GM21515 (cell line): ENCODE measurements around the gene PRAMEF13.
"Not testable (repeated sequence)": the region's sequence is repeated elsewhere in the genome, so short reads cannot be mapped to it uniquely, and the experiment has no call there.

Experiments used
- ATAC-seq: cut with Tn5 transposase; IDR thresholded peaks from one replicate; pipeline ENCODE4 v1.9.1; 2021; ENCODE audit not compliant: unreplicated experiment

PRAMEF13 gene

GRCh38 chr1:13201309-13201708 lies at the start of gene PRAMEF13:
Gene PRAMEF13 (minus strand): TSS chr1:13201409. CDS start chr1:13199589, 1,820 bp downstream.
- not testable (repeated sequence) for ATAC-seq

GRCh38 chr1:13247122-13247521 lies 45.9 kb upstream of the PRAMEF13 start:
- ATAC-seq: not testable (repeated sequence)

- ATAC-seq: not testable (repeated sequence)
Observed at GRCh38 chr1:13246554-13246871, 45.3 kb upstream of the PRAMEF13 start.

GRCh38 chr1:13245841-13246553 lies 44.8 kb upstream of the PRAMEF13 start:
- ATAC-seq: not testable (repeated sequence)

GRCh38 chr1:13243536-13244263 lies 42.5 kb upstream of the PRAMEF13 start:
- not testable (repeated sequence) for ATAC-seq

- ATAC-seq: not testable (repeated sequence)
Observed at GRCh38 chr1:13239633-13240032, 38.4 kb upstream of the PRAMEF13 start.

- ATAC-seq: not testable (repeated sequence)
Observed at GRCh38 chr1:13237572-13237971, 36.4 kb upstream of the PRAMEF13 start.

GRCh38 chr1:13234057-13234456 lies 32.8 kb upstream of the PRAMEF13 start:
- ATAC-seq: not testable (repeated sequence)

GRCh38 chr1:13232056-13232455 lies 30.8 kb upstream of the PRAMEF13 start:
- ATAC-seq: not testable (repeated sequence)

GRCh38 chr1:13231061-13231750 lies 30.0 kb upstream of the PRAMEF13 start:
- not testable (repeated sequence) for ATAC-seq

- not testable (repeated sequence) for ATAC-seq
Observed at GRCh38 chr1:13230601-13231000, 29.4 kb upstream of the PRAMEF13 start.

GRCh38 chr1:13230096-13230495 lies 28.9 kb upstream of the PRAMEF13 start:
- ATAC-seq: not testable (repeated sequence)

- no peak for ATAC-seq
Observed at GRCh38 chr1:13228343-13228781, 27.2 kb upstream of the PRAMEF13 start.

- ATAC-seq: not testable (repeated sequence)
Observed at GRCh38 chr1:13227271-13228055, 26.3 kb upstream of the PRAMEF13 start.

- ATAC-seq: not testable (repeated sequence)
Observed at GRCh38 chr1:13225675-13226204, 24.5 kb upstream of the PRAMEF13 start, which contains the start of gene PRAMEF18. Gene PRAMEF18 (minus strand): TSS chr1:13226154. CDS start chr1:13226106, 48 bp downstream.

GRCh38 chr1:13224480-13225060 lies 23.4 kb upstream of the PRAMEF13 start:
- ATAC-seq: no peak

GRCh38 chr1:13222788-13223187 lies 21.6 kb upstream of the PRAMEF13 start:
- ATAC-seq: not testable (repeated sequence)

GRCh38 chr1:13219203-13219602 lies 18.0 kb upstream of the PRAMEF13 start:
- ATAC-seq: not testable (repeated sequence)

GRCh38 chr1:13216619-13217018 lies 15.4 kb upstream of the PRAMEF13 start:
- not testable (repeated sequence) for ATAC-seq

GRCh38 chr1:13208712-13209111 lies 7.5 kb upstream of the PRAMEF13 start:
- not testable (repeated sequence) for ATAC-seq
